Measurements from ENCODE around the gene MAP3K10. TPM values are rescaled to one million over a fixed set of nuclear protein-coding genes. Genes with fewer than 3 reads are reported as not detected.

MAP3K10 gene
- total and polyA plus RNA-seq, 12 donors, result 2.4 to 78.3 (median 18.2) TPM

- Histone ChIP-seq H3K36me3 (replicated peaks in 1 of 2) (no peaks in the 10 kb centered on the region), H3K27me3 (peaks cover 20% of the 10 kb centered on the region), H3K27ac (no peak overlapping the region), H3K9me3 (replicated peaks in 1 of 3) (no peaks in the 10 kb centered on the region), H3K4me3 (no peak overlapping the region), H3K4me1 (replicated peaks in 1 of 2) (peaks cover 9 to 18% of the 10 kb centered on the region in 2 donors)
- WGBS, 4 donors, result 48 to 65% (median 55%) methylated on average over 38 to 41 of the region's 41 CpGs
- intact Hi-C loops (cut with DNase I), result loop anchor here in 1 of 2 donors (5.0 kb wide), 1 partner anchor 85 kb away; no protein-coding TSS in a partner anchor
- DNase-seq, result peak; percentile 79 to 96 (median 90)
- TF ChIP-seq CTCF (IDR thresholded peaks at IDR 0.05), result peak; percentile 92 to 98 (median 94)
- no peak for TF ChIP-seq POLR2A (IDR thresholded peaks at IDR 0.05)
These were observed 30.8 kb downstream of the MAP3K10 start for GRCh38 chr19:40221858-40222619.

GRCh38 chr19:40223135-40223822, 32.1 kb downstream of the MAP3K10 start:
- peaks cover 9 to 14% of the 10 kb centered on the region in 2 donors for H3K4me1 ChIP-seq (replicated peaks in 1 of 2)
- no peak overlapping the region for H3K27ac ChIP-seq
- intact Hi-C loops (cut with DNase I), result loop anchor here in 1 of 2 donors (5.0 kb wide), 1 partner anchor 86 kb away; no protein-coding TSS in a partner anchor
- no peak overlapping the region for H3K4me3 ChIP-seq
- no peaks in the 10 kb centered on the region for H3K9me3 ChIP-seq (replicated peaks in 1 of 3)
- TF ChIP-seq CTCF (IDR thresholded peaks at IDR 0.05) (no peak), POLR2A (IDR thresholded peaks at IDR 0.05) (no peak)
- 21 to 36% (median 26%) methylated on average over 22 to 48 of the region's 48 CpGs for WGBS, 4 donors
- no peaks in the 10 kb centered on the region for H3K36me3 ChIP-seq (replicated peaks in 1 of 2)
- DNase-seq, result no peak
- peaks cover 8% of the 10 kb centered on the region for H3K27me3 ChIP-seq

GRCh38 chr19:40224342-40225150, 33.3 kb downstream of the MAP3K10 start:
- H3K9me3 ChIP-seq (replicated peaks in 1 of 3), result no peaks in the 10 kb centered on the region
- TF ChIP-seq POLR2A (IDR thresholded peaks at IDR 0.05) (no peak), CTCF (IDR thresholded peaks at IDR 0.05) (no peak)
- no peak overlapping the region for H3K4me3 ChIP-seq
- WGBS, 4 donors, result 78 to 85% (median 81%) methylated on average over 21 to 32 of the region's 32 CpGs
- H3K27me3 ChIP-seq, result peaks cover 4% of the 10 kb centered on the region
- H3K36me3 ChIP-seq (replicated peaks in 1 of 2), result no peaks in the 10 kb centered on the region
- peaks cover 9 to 21% of the 10 kb centered on the region in 2 donors for H3K4me1 ChIP-seq (replicated peaks in 1 of 2)
- no peak overlapping the region for H3K27ac ChIP-seq
- DNase-seq, result no peak
- intact Hi-C loops (cut with DNase I), result loop anchor here in 1 of 2 donors (5.0 kb wide), 1 partner anchor 87 kb away; no protein-coding TSS in a partner anchor

Measured in adrenal gland (tissue), 12 donors.